Ishikawa (cell line): ENCODE data around the gene WHRN.

Experiments used
- CEBPB ChIP-seq: IDR thresholded peaks from 2 replicates; pipeline ENCODE4 v1.6.1; 2012
- CREB1 ChIP-seq: IDR thresholded peaks from 2 replicates; pipeline ENCODE4 v1.6.1; 2012; ENCODE audit warnings: low read depth
- EGR1 ChIP-seq: IDR thresholded peaks from 2 replicates; pipeline ENCODE4 v1.6.1; 2012
- EP300 ChIP-seq: IDR thresholded peaks from 2 replicates; pipeline ENCODE4 v1.6.1; 2012; ENCODE audit warnings: borderline replicate concordance
- FOXM1 ChIP-seq: IDR thresholded peaks from 2 replicates; pipeline ENCODE4 v1.6.1; 2012; ENCODE audit warnings: low read depth, borderline replicate concordance
- NFIC ChIP-seq: IDR thresholded peaks from 2 replicates; pipeline ENCODE4 v1.6.1; 2012
- RAD21 ChIP-seq: IDR thresholded peaks from 2 replicates; pipeline ENCODE4 v1.6.1; 2012; ENCODE audit warnings: low read depth
- TAF1 ChIP-seq: IDR thresholded peaks from 2 replicates; pipeline ENCODE4 v1.6.1; 2012; ENCODE audit warnings: low read depth, mild to moderate bottlenecking
- TCF12 ChIP-seq: IDR thresholded peaks from 2 replicates; pipeline ENCODE4 v1.6.1; 2012; ENCODE audit warnings: low read depth
- TEAD4 ChIP-seq: IDR thresholded peaks from 2 replicates; pipeline ENCODE4 v1.6.1; 2012
- YY1 ChIP-seq: IDR thresholded peaks from 2 replicates; pipeline ENCODE4 v1.6.1; 2012; ENCODE audit warnings: low read depth
- ZBTB7A ChIP-seq: IDR thresholded peaks from 2 replicates; pipeline ENCODE4 v1.6.1; 2012; ENCODE audit warnings: low read depth
- TF ChIP-seq, protein P1 (sequence below): IDR thresholded peaks from 2 replicates; pipeline ENCODE4 v1.6.1; 2012
- TF ChIP-seq, protein P2 (sequence below): IDR thresholded peaks from 2 replicates; pipeline ENCODE4 v1.6.1; 2012
- TF ChIP-seq, protein P3 (sequence below): IDR thresholded peaks from 2 replicates; pipeline ENCODE4 v1.6.1; 2012; ENCODE audit warnings: low read depth, mild to moderate bottlenecking

Gene WHRN

DNA sequence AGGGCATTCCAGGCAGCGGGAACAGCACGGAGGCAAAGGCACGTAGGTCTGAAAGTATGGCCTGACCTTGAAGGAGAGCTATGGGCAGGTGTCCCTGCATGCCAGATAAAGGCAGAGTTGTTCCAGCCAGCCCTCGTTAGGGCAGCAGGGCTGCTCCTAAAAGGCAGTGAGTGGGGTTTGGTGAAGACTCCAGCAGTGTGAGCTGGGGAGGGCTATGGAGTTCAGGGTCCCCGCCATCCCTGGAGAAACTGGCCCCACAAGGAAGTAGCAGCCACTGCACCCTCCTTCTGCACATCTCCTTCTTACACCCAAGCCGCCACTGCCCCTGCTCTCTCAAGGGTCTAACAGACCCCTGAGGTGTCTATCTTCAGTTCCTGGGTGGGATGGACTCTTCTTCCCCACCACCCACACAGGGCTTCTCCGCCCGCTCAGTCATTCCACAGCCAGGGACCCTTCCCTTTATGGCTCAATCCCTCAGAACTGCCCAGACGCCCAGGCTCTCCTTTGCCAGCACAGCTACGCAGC, 118.8 kb downstream of the WHRN start:
- TF ChIP-seq TCF12 = no peak
- TF ChIP-seq TEAD4 = no peak
- TF ChIP-seq, protein P1, sequence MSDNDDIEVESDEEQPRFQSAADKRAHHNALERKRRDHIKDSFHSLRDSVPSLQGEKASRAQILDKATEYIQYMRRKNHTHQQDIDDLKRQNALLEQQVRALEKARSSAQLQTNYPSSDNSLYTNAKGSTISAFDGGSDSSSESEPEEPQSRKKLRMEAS = no peak
- TF ChIP-seq ZBTB7A = no peak

DNA sequence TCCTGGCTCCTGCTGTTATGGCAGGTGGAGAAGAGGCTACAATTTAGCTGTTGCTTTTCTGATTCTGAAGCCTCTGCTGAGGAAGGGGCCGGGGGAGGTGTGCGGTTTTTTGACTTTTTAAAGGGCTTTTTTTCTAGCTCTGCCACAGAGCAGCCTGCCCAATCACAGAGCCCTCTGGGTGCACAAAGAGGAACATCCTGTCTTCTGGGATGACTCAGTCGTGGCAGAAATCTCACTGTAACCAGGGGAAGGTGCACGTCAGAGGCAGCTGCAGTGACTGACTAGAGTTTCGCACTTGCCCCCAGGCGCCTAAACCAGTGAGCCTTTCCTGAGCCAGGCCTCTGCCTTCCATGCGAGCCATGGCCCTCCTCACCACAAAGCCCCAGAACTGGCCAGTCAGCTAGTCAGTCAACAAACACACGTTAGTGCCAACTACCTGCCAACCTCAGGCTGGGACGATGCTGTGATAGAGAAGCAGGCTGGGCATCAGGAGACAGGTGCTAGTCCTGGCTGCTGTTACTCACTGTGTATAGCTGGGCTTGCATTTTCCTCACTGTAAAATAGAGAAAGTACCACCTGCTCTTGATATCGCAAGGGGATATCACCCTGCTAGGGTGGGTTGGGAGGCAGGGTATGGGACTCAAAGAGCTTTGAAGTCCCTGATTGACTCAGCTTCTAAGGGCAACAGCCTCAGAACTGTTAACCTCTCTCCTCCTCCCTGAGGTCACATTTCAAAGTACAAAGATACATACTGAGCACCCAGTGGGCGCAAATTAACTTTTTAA, 119.7 kb downstream of the WHRN start:
- TF ChIP-seq FOXM1 (no peak), RAD21 (no peak), CEBPB (no peak), TEAD4 (no peak), TAF1 (no peak), EP300 (no peak), ZBTB7A (no peak), EGR1 (no peak), YY1 (no peak), CREB1 (no peak), TCF12 (no peak), NFIC (no peak)
- TF ChIP-seq, protein P2, sequence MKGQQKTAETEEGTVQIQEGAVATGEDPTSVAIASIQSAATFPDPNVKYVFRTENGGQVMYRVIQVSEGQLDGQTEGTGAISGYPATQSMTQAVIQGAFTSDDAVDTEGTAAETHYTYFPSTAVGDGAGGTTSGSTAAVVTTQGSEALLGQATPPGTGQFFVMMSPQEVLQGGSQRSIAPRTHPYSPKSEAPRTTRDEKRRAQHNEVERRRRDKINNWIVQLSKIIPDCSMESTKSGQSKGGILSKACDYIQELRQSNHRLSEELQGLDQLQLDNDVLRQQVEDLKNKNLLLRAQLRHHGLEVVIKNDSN = no peak
- TF ChIP-seq, protein P3, sequence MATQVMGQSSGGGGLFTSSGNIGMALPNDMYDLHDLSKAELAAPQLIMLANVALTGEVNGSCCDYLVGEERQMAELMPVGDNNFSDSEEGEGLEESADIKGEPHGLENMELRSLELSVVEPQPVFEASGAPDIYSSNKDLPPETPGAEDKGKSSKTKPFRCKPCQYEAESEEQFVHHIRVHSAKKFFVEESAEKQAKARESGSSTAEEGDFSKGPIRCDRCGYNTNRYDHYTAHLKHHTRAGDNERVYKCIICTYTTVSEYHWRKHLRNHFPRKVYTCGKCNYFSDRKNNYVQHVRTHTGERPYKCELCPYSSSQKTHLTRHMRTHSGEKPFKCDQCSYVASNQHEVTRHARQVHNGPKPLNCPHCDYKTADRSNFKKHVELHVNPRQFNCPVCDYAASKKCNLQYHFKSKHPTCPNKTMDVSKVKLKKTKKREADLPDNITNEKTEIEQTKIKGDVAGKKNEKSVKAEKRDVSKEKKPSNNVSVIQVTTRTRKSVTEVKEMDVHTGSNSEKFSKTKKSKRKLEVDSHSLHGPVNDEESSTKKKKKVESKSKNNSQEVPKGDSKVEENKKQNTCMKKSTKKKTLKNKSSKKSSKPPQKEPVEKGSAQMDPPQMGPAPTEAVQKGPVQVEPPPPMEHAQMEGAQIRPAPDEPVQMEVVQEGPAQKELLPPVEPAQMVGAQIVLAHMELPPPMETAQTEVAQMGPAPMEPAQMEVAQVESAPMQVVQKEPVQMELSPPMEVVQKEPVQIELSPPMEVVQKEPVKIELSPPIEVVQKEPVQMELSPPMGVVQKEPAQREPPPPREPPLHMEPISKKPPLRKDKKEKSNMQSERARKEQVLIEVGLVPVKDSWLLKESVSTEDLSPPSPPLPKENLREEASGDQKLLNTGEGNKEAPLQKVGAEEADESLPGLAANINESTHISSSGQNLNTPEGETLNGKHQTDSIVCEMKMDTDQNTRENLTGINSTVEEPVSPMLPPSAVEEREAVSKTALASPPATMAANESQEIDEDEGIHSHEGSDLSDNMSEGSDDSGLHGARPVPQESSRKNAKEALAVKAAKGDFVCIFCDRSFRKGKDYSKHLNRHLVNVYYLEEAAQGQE = no peak
- TF ChIP-seq, protein P1 = no peak

DNA sequence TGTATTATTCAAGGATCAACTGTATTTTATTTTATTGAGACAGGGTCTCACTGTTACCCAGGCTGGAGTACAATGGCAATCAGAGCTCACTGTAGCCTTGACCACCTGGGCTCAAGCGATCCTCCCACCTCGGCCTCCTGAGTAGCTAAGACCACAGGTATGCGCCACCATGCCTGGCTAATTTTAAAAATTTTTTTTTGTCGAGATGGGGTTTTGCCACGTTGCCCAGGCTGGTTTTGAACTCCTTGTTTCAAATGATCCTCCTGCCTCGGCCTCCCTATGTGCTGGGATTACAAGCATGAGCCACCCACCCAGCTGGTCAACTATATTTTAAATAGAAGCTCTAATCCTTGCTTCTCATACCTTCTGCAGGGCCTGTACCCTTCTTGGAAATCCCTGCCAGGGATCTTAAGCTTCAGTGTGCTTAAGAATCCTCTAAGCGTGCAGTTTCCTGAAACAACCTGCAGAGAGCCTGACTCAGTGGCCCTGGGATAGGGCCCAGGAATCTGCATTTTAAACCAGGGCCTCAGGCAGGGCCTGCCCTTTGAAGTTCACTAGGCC, 120.4 kb downstream of the WHRN start:
- no peak for TF ChIP-seq NFIC
- TF ChIP-seq ZBTB7A = no peak
- TF ChIP-seq, protein P1 = no peak
- TF ChIP-seq CEBPB = no peak
- TF ChIP-seq TEAD4 = no peak
- TF ChIP-seq, protein P3 = no peak
- no peak for TF ChIP-seq FOXM1
- TF ChIP-seq CREB1 = no peak
- no peak for TF ChIP-seq YY1
- TF ChIP-seq RAD21 = no peak
- TF ChIP-seq TAF1 = no peak
- no peak for TF ChIP-seq TCF12
- TF ChIP-seq, protein P2 = no peak
- no peak for TF ChIP-seq EGR1
- TF ChIP-seq EP300 = no peak

DNA sequence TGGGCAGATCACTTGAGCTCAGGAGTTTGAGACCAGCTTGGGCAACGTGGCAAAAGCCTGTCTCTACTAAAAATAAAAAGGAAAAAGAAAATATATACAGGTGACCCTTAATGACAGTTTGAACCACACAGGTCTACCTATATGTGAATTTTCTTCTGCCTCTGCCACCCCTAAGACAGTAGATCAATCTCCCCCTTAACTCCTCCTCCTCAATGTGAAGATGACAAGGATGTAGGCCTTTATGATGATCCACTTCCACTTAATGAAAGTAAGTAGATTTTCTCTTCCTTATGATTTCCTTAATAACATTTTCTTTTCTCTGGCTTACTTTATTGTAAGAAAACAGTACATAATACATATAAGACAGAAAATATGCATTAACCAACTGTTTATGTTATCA, 120.9 kb downstream of the WHRN start:
- no peak for TF ChIP-seq TAF1
- no peak for TF ChIP-seq EP300
- TF ChIP-seq, protein P1 = no peak
- no peak for TF ChIP-seq CEBPB
- no peak for TF ChIP-seq YY1

DNA sequence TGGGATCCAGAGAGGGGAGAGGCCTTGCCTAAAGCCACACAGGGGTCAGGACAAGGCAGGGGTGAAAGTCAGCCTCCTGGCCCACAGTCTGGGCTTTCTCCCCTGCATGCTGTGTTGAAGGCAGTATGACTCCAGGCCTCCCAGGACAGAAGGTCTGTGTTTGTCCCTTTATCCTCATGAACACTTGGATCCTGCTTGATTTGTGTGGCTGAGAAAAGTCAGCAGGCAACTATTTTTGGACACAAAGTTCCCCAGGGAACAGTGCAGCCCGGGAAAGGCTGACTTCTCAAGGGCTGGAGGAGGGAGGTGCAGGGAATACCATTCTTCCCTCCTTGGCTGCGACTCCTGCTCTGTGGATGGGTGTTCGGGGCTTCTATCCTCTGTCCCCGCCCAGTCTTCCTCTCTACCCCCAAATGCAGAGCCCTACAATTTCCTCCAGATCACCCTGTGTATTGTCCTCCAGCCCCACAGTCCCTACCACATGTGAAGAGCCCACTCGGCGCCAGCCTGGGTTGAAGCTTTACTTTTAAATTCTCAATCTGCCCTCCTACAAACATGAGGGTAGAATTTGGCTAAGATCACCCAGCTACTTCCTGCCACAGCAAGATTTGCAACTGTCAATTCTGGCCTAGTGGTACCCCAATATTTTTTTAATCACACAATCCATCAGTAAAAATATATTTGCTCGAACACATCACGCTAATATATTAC, 121.6 kb downstream of the WHRN start:
- TF ChIP-seq RAD21 = no peak
- no peak for TF ChIP-seq ZBTB7A
- TF ChIP-seq NFIC = no peak
- no peak for TF ChIP-seq EGR1
- TF ChIP-seq, protein P1 = no peak
- TF ChIP-seq TCF12 = no peak
- TF ChIP-seq, protein P2 = no peak
- no peak for TF ChIP-seq CEBPB
- TF ChIP-seq EP300 = no peak
